Activated T-helper 1 cell treated with anti-CD3 and anti-CD28 coated beads, Interleukin-12 subunit alpha, Interleukin-12 subunit beta, Interleukin-2, Interleukin-4 antibody, amounts not matched to agents 30 ng/mL and 10 ng/mL and 1 ng/mL, durations not matched to agents 14 hours and 24 hours and 36 hours (primary cell): ENCODE measurements around the gene CCNQ. TPM values are rescaled to one million over a fixed set of nuclear protein-coding genes. Genes with fewer than 3 reads are reported as not detected.
"Not testable (repeated sequence)": the region's sequence is repeated elsewhere in the genome, so short reads cannot be mapped to it uniquely, and the experiment has no call there.

Experiments used
- DNase-seq: peaks from one replicate; pipeline ENCODE4 v3.0.0; 2021; ENCODE audit warnings: low spot score
- H3K27ac Mint-ChIP-seq: one replicate; pipeline ENCODE4 v1.8.0; 2021; ENCODE audit warnings: mild to moderate bottlenecking, mixed read lengths
- H3K27me3 Mint-ChIP-seq: one replicate; pipeline ENCODE4 v1.8.0; 2022; ENCODE audit warnings: mild to moderate bottlenecking, moderate library complexity, mixed read lengths; ENCODE audit not compliant: insufficient read depth
- H3K36me3 Mint-ChIP-seq: one replicate; pipeline ENCODE4 v1.8.0; 2021; ENCODE audit warnings: low read depth, mixed read lengths
- H3K4me1 Mint-ChIP-seq: one replicate; pipeline ENCODE4 v1.8.0; 2021; ENCODE audit warnings: low read depth, mixed read lengths
- H3K4me3 Mint-ChIP-seq: one replicate; pipeline ENCODE4 v1.8.0; 2021; ENCODE audit warnings: mild to moderate bottlenecking, moderate library complexity, mixed read lengths
- H3K9me3 Mint-ChIP-seq: one replicate; pipeline ENCODE4 v1.8.0; 2021; ENCODE audit warnings: mixed read lengths
- intact Hi-C: fragments of 100-400 bp; cut with micrococcal nuclease; formaldehyde crosslinking; loops from one replicate; pipeline ENCODE4 v1.15.1; 2024
- total RNA-seq: library from RNA; stranded (reverse); gene quantifications from 2 replicates; pipeline ENCODE4 v1.2.3, GENCODE V29; 2022

CCNQ gene
- total RNA-seq, 1 donor from 2014 or later = 28.0 TPM

DNA sequence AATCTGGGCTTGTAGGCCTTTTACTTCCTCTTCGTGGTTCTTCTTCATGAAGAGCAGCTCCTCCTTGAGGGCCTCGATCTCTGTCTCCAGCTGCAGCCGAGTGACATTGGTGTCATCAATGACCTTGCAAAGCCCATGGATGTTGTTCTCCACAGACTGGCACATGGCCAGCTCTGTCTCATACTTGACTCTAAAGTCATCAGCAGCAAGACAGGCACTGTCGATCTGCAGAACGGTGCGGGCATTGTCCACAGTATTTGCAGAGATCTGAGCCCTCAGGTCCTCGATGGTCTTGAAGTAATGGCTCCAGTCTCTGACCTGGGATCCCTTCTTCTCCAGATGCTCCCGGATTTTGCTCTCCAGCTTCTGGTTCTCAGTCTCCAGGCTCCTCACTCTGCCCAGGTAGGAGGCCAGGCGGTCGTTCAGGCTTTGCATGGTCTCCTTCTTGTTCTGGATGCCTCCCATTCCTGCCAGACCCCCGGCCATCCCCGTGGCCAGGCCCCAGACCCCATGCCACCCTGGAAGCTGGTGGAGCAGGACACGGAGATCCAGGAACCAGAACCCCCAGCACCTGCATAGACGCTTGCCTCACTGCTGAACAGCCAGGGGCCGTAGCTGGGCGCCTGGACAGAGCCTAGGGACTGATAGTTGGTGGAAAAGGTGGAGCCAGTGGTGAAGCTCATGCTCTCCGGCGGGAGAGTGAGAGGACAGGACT, 5.9 kb upstream of the CCNQ start:
- H3K4me1 Mint-ChIP-seq = peaks cover 17% of the 10 kb centered on the region
- H3K27ac Mint-ChIP-seq, H3K9me3 Mint-ChIP-seq, DNase-seq, H3K36me3 Mint-ChIP-seq, intact Hi-C loops, H3K4me3 Mint-ChIP-seq, H3K27me3 Mint-ChIP-seq: not testable (repeated sequence)

DNA sequence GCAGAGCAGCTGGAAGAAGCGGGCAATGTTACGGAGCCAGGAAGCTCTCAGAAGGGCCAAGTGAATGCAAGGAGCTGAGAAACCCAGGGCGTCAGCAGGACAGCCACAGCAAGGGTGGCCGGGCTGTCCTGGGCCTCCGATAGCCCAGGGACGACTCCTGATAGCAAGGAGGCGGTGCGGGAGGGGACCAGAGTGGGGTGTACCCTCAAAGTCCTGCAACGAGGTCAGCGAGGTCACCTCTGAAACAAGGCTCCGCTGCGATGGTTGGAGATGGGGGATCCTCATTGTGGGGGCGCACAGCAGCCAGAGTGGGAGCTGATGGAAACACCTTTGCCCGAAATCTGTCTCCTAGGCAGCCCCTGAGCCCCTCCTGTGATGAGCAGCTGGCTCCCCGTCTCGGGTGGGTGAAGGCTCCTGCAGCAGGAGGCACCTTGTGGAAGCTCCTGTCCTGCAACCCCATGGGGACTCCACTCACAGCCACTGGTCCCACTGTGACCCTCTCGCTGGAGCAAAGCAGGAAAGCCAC, 4.3 kb upstream of the CCNQ start:
- no peaks in the 10 kb centered on the region for H3K36me3 Mint-ChIP-seq
- H3K27ac Mint-ChIP-seq = no peak overlapping the region
- H3K27me3 Mint-ChIP-seq = peaks cover 5% of the 10 kb centered on the region
- intact Hi-C loops = no loop called here
- H3K4me3 Mint-ChIP-seq = no peak overlapping the region
- no peaks in the 10 kb centered on the region for H3K9me3 Mint-ChIP-seq
- peaks cover 13% of the 10 kb centered on the region for H3K4me1 Mint-ChIP-seq
- DNase-seq = no peak

DNA sequence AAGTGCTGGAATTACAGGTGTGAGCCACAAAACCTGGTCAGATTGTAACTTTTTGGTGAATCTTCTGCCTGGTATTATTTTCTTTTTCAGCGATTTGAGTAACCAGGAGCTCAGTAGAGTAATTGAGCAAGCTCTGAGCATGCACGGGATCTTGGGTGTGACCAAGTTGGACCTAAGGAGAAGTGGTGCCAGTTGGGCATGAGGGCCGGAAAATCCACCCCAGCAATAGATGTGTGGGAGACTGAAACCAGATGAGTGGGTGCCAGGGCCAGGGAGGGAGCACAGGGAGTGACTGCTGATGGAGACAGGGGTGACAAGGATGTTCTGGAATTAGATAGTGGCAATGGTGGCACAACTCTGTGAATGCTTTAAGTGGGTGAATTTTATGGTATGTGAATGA, 3.7 kb upstream of the CCNQ start:
- Mint-ChIP-seq H3K36me3 (no peaks in the 10 kb centered on the region), H3K9me3 (no peaks in the 10 kb centered on the region), H3K27ac (no peak overlapping the region), H3K27me3 (peaks cover 5% of the 10 kb centered on the region), H3K4me1 (peaks cover 19% of the 10 kb centered on the region), H3K4me3 (no peak overlapping the region)
- DNase-seq = no peak
- intact Hi-C loops = no loop called here

- peaks cover 29% of the 10 kb centered on the region for H3K4me1 Mint-ChIP-seq
- no peak overlapping the region for H3K4me3 Mint-ChIP-seq
- no peak overlapping the region for H3K27ac Mint-ChIP-seq
- intact Hi-C loops = no loop called here
- H3K27me3 Mint-ChIP-seq = peaks cover 5% of the 10 kb centered on the region
- H3K36me3 Mint-ChIP-seq = peaks cover 3% of the 10 kb centered on the region
- DNase-seq = no peak
- no peaks in the 10 kb centered on the region for H3K9me3 Mint-ChIP-seq
Measured at GRCh38 chrX:153601511-153602110, 2.7 kb upstream of the CCNQ start.

GRCh38 chrX:153600921-153601320, 2.0 kb upstream of the CCNQ start:
- no peak overlapping the region for H3K27ac Mint-ChIP-seq
- H3K27me3 Mint-ChIP-seq = peaks cover 1% of the 10 kb centered on the region
- H3K36me3 Mint-ChIP-seq = peaks cover 4% of the 10 kb centered on the region
- H3K4me1 Mint-ChIP-seq = peaks cover 30% of the 10 kb centered on the region
- DNase-seq = no peak
- intact Hi-C loops = no loop called here
- no peaks in the 10 kb centered on the region for H3K9me3 Mint-ChIP-seq
- peak overlapping the region; percentile 89 for H3K4me3 Mint-ChIP-seq

DNA sequence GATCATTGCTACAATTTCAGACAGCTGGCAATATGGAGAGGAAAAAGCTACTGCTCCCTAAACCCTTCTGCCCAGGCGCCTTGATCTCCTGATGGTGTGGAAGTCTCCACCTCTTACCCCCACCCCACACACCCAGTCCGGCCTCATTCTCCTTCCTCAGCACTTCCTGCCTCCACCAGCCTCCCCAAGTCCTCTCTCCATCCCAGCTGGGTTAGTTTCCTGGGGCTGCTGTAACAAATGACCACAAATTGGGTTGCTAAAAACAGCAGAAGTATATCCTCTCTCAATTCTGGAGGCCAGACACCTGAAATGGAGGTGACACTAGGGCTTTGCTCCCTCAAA, 1.1 kb upstream of the CCNQ start:
- Mint-ChIP-seq H3K27ac (peak overlapping the region; percentile 59), H3K9me3 (no peaks in the 10 kb centered on the region), H3K27me3 (peaks cover 1% of the 10 kb centered on the region), H3K4me1 (peaks cover 30% of the 10 kb centered on the region), H3K36me3 (peaks cover 8% of the 10 kb centered on the region), H3K4me3 (peak overlapping the region; percentile 89)
- intact Hi-C loops = no loop called here
- DNase-seq = peak; percentile 5

DNA sequence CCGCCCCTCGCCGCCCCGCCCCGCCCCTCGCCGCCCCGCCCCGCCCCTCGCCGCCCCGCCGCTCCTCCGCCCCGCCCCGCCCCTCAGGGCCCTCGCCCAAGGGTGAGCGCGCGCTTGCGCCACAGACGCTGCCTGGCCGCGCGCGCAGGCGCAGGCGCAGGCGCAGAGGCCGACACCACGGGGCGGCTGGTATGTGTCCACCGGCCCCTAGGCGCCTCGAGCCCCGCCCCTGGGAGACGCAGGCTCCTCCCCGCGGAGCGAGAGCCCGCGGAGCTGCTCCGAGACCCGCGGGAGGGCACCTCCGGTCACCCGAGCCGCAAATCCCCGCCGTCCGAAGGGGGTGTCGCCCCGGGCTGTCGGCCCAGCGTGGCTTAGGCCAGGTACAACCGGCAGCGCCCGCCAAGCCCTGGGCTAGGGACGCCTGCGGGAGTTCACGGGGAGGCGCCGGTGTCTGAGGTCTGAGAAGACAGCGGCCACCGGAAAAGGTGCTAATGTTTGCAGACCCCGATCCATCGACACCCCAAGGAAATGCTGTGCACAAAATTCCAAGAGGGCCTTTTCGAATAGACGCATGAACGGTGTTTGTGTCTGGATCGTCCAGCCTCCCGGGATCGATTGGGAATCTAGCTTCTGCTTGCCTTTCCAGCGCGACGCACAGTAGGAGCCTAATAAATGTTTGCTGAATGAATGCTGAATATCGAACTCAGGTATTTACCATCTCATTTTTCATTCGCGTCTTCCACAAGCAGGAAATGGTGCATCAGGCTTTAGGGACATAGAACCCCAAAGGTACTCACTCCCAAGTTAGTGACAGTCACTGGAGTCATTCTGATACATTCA, 473 bp upstream of the CCNQ start:
- Mint-ChIP-seq H3K36me3 (peaks cover 8% of the 10 kb centered on the region), H3K27ac (peak overlapping the region; percentile 59), H3K4me1 (peaks cover 30% of the 10 kb centered on the region), H3K4me3 (peak overlapping the region; percentile 89), H3K9me3 (no peaks in the 10 kb centered on the region), H3K27me3 (peaks cover 1% of the 10 kb centered on the region)
- peak; percentile 87 for DNase-seq
- intact Hi-C loops = loop anchor here (1.0 to 5.0 kb wide), 5 partner anchors 129 to 642 kb away; partner anchors contain the start of genes HAUS7, HCFC1 and ZNF275

GRCh38 chrX:153596981-153597750, 1.8 kb downstream of the CCNQ start:
- Mint-ChIP-seq H3K36me3 (peaks cover 18% of the 10 kb centered on the region), H3K9me3 (no peaks in the 10 kb centered on the region), H3K27me3 (no peaks in the 10 kb centered on the region), H3K4me1 (peaks cover 30% of the 10 kb centered on the region), H3K27ac (peak overlapping the region; percentile 18), H3K4me3 (peak overlapping the region; percentile 92)
- intact Hi-C loops = loop anchor here (5.0 kb wide), 1 partner anchor 640 kb away; no protein-coding TSS in a partner anchor
- no peak for DNase-seq

DNA sequence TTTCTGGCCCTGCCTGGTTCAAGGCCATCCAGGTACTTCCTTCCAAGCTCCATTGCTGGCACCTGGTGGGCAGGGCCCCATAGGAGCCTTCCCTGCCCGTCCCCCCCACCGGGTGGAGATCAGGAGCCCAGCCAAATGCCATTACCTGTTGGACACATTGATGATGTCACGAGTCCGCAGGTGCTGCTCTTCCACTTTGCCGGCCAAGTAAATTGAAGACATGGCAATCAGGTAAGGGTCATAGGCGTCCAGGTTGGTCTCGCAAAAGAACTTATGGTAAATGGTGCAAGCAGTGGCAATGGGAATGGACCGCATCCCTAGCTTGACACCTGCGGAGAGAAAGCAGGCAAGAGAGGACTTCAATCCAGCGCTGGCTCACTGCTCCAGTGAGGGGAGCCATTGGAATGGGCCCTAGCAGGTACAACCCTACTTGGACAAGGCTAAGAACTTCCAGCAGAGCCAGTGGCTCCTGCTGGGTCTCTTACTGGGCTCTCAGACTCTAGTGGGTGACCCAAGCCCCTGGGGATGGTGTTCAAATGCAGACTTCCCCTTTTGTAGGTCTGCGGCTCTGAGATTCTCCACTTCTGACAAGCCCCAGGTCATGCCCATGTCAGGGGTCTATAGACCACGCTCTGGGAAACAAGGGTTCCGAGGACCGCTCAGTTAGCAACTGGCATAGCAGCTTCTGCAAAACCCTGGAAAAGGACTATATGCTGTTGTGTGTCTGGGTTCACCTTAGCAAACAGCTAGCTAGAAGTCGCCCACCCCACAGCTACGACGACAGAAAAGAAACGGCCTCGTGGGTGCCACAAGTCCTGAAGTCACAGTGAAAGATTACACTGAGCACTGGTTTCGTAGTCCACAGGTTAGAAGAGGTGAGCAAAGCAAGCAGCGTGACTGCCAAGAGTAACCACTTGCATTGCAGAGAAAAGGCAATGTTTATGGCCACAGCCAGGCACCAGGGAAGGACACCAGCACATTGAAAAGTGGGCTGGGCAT, 2.8 kb downstream of the CCNQ start:
- intact Hi-C loops = loop anchor here (5.0 kb wide), 1 partner anchor 639 kb away; no protein-coding TSS in a partner anchor
- H3K4me3 Mint-ChIP-seq = peak overlapping the region; percentile 6
- H3K27ac Mint-ChIP-seq = no peak overlapping the region
- no peak for DNase-seq
- peaks cover 22% of the 10 kb centered on the region for H3K36me3 Mint-ChIP-seq
- no peaks in the 10 kb centered on the region for H3K27me3 Mint-ChIP-seq
- no peaks in the 10 kb centered on the region for H3K9me3 Mint-ChIP-seq
- H3K4me1 Mint-ChIP-seq = peaks cover 30% of the 10 kb centered on the region

DNA sequence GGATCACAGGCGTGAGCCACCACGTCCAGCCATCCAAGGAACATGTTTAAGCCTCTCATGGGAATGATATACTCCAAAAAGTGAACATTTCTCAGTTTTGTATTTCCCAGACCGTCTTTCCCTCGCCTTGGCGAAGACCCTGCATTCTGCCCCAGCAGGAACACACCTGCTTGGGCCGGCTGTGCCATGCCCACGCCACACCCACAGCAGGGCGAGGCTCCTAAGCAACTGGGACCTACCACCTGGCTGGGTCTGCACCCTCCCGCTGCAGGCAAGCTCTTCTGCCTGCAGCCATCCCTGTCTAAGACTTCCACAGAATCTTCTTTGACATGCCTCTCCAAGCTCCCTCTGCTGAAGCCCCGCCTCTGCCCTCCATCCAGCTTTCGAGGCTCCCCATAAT, 3.6 kb downstream of the CCNQ start:
- no peak for DNase-seq
- Mint-ChIP-seq H3K36me3 (peaks cover 22% of the 10 kb centered on the region), H3K4me1 (peaks cover 25% of the 10 kb centered on the region), H3K4me3 (no peak overlapping the region), H3K27ac (no peak overlapping the region), H3K27me3 (no peaks in the 10 kb centered on the region), H3K9me3 (no peaks in the 10 kb centered on the region)
- intact Hi-C loops = loop anchor here (5.0 kb wide), 1 partner anchor 638 kb away; no protein-coding TSS in a partner anchor

- no peak for DNase-seq
- H3K27ac Mint-ChIP-seq = no peak overlapping the region
- intact Hi-C loops = no loop called here
- H3K4me3 Mint-ChIP-seq = no peak overlapping the region
- H3K36me3 Mint-ChIP-seq = peaks cover 22% of the 10 kb centered on the region
- H3K4me1 Mint-ChIP-seq = peaks cover 17% of the 10 kb centered on the region
- no peaks in the 10 kb centered on the region for H3K9me3 Mint-ChIP-seq
- no peaks in the 10 kb centered on the region for H3K27me3 Mint-ChIP-seq
Measured at GRCh38 chrX:153593811-153594500, 5.0 kb downstream of the CCNQ start.
